GM18499 (cell line): ENCODE data around the gene DLK2.
A peak's percentile ranks its signal among the peaks of the same experiment; 100 is the strongest.
"Not testable (repeated sequence)": the region's sequence is repeated elsewhere in the genome, so short reads cannot be mapped to it uniquely, and the experiment has no call there.

Experiments used
- ATAC-seq: cut with Tn5 transposase; IDR thresholded peaks from one replicate; pipeline ENCODE4 v1.9.1; 2021; ENCODE audit warnings: moderate number of reproducible peaks; ENCODE audit not compliant: insufficient read depth, unreplicated experiment

Gene DLK2

DNA sequence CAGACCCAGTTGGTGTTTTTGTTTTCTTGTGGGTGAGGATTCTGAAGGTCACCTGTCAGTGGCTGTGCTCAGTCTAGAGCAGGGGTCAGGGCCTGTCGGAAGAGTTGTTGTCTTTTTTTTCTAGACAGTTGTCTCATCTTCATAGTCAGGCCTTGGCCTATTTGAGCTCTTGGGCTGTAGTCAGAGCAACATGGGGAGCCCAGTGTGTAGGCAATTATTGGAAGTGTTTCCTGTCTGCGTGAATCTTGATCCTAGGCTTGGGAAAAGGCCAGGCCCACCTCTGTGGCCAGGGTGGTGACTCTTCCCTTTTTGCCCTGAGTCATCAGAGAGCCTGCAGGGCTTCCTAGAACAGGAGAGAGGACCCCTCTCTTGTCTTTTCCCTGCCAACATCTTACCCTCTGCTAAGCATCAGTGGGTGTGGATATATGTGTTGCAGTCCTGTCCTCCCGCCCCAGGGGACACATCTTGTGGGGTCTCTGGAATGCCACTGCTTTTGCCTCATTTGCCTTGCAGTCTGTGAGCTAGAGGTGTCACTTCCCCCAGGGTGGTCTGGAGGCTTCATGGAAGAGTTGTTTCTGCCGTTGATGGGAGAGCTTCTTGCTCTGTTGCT is 33.4 kb upstream of the DLK2 start:
- no peak for ATAC-seq

DNA sequence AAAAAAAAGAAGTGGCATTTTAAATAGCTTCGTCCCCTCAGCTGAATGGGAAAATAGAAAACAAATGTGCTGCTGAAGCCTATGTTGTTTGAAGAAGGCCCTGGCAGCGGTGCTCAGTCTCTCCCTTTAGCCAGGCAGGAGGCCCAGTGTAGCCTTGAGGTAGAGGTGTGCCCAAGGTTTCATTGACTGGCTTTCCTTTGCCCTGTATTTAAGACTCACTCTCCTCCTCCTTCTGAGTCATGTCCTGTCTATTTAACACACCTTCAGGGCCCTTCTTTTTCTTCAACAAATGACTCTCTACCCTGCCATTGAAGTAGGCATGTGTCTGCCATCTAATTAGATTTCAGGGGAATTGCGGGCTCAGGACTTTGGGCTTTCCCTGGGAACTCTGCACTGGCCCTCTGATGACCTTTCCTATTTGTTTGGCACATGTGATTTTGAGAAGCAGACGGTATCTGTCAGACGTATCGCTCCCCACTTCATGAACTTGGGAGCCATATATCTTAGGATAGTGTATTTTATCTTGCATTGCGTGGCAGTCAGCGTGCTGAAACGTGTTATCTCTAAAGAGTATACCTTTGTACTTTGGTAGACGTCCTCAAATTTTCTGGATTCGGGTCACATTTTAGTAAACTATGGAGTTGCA is 26.4 kb upstream of the DLK2 start:
- no peak for ATAC-seq

DNA sequence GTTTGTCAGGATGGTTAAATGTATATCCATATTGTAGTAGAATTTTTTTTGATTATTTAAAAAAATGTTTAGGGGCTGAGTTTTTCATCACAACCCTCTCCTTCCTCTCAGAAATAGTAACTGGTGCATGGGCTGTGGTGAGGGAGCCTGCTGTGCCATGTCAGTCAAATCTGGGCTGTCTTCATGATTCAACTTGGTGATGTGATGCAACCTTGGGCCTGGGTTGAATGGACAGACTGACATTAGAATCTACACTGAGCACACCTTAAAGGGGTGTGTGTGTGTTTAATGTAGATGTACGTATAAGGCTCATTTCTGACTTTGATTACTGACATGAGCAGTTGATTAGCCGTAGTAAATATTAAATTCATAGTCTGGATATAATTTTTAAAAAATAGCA is 25.7 kb upstream of the DLK2 start:
- ATAC-seq: no peak

DNA sequence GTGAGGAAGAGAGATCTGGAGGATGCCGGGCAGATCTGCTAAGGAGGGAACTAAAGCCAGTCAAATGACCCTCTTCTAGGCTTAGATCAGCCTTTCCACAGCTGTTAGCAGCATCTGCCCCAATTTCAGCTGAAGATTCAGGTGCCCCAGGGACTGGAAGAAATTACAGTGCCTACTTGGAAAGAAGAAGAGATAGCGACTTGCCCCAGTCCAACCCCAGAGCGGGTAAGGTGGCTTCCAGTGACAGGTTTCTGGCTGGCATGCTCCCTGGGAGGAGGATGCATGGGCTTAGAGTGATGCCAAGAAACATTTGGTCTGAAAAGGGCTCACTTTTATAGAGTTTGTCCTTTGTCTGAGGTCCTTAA is 22.6 kb upstream of the DLK2 start:
- ATAC-seq: no peak

DNA sequence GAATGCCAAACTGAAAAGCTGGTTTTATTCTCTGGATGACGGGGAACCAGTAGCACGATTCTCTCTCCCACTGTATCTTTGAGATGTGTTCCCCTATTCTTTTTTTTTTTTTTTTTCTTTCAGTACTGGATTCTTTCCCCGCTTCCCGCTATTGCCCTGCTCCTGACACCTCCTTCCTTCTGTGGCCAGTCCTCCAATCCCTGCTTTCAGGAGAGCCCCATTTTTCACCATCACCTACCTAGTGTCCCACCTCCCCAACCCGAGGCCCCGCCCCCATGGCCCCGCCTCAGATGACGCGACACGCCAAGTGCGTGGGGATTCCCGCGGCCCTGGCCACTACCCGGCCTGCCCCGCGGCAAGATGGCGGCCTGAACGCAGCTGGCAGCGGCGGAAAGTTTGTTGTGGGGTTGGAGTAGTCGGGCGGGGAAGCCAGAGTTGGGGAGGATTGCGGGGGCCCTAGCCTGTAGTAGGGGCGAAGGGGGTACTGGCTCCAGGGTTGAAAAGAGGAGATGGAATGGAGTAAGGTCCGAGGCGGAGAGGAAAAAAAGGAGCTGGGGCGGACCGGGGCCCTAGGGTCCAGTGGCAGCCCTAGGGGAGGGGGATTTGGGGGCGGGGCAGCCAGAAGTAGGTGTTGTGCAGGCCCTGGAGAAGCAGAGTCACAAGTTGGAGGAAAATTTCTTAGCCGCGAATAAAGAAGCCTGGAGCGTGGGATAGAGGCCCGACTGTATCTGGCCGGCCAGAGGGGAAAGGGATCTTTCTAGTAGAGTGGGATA is 22.1 kb upstream of the DLK2 start, which contains the start of gene TJAP1:
Gene TJAP1, plus strand, starts transcription at position 336 of the 773 bp plus-strand sequence. CDS start 21,432 bp downstream, outside the sequence.
- ATAC-seq: peak; percentile 52

DNA sequence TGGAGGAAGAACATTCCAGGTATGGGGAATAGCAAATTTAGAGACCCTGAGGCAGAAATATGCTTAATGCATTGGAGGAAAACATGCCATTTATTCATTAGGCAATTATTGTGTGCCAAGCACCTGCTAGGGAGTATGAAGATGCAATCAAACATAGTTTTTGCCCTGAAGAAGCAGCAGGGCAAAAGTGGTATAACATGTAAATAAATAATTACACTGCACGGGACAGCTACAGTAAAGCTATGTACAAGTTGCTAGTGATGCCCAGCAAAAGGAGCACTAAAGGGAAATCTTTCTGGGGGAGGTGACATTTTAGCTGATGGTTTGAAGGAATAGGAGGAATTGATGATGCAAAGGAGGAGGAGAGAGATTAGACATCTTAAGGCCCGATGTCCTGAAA is 21.4 kb upstream of the DLK2 start:
- ATAC-seq: no peak

DNA sequence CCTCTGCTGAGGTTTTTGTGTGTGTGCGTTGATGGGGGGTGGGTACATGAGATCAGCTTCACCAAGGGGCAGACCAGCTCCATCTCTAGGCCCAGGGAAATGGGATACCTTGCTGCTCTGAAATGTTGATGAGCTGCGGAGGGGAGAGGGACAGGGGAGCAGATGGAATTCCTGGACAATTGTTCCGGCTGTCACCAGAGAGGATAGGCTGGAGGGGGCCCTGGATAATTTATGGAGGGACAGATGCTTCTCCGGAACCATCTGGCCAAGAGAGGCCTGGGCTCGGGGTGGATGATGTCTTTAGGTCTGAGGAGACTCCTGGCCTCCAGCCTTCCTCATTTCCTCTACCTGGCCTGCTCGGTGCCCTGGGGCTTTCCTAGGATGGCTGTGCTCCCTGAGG is 20.2 kb upstream of the DLK2 start:
- no peak for ATAC-seq

DNA sequence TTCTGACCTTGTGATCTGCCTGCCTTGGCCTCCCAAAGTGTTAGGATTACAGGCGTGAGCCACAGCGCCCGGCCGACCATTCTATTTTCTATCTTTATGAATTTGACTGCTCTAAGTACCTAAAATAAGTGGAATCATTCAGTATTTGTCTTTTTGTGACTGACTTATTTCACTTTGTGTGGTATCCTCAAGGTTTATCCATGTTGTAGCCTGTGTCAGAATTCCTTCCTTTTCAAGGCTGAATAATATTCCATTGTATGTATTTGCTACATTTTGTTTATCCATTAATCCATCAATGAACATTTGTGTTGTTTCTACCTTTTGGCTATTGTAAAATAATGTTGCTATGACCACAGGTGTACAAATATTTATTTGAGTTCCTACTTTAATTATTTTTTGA is 17.2 kb upstream of the DLK2 start:
- no peak for ATAC-seq

DNA sequence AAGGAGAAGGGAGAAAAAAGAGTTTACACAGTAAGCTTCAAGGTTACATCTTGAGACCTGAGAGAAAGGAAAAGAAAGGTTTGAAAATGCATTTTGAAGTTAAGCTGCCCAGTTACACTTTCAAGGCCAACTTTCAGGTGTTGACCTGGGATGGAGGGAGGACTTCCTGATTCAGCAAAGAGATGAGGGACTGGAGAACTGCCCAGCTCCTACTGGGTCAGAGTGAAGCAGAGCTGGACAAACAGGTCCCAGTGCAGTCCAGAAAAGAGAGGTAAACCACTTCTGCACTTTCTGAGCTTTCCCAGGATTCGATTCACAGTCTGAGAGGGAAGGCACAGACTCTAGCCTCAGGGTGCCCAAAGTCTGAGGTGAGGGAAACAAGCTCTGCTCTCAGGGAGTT is 16.1 kb upstream of the DLK2 start:
- ATAC-seq: no peak

DNA sequence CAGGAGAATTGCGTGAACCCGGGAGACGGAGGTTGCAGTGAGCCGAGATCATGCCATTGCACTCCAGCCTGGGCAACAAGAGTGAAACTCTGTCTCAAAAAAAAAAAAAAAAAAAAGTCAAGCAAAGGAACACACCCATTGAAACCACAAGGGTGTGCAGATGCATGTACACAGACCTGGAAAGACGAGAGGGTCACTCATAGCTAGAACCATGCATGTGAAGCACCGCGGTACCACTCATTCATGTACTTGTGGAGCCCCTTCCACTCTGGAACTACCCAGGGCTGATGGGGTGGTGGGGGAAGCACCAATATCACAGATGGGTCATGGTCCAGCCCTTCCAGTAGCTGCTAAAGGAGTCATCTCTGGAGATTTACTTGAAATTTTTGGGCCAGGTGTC is 14.6 kb upstream of the DLK2 start:
- ATAC-seq: no peak

DNA sequence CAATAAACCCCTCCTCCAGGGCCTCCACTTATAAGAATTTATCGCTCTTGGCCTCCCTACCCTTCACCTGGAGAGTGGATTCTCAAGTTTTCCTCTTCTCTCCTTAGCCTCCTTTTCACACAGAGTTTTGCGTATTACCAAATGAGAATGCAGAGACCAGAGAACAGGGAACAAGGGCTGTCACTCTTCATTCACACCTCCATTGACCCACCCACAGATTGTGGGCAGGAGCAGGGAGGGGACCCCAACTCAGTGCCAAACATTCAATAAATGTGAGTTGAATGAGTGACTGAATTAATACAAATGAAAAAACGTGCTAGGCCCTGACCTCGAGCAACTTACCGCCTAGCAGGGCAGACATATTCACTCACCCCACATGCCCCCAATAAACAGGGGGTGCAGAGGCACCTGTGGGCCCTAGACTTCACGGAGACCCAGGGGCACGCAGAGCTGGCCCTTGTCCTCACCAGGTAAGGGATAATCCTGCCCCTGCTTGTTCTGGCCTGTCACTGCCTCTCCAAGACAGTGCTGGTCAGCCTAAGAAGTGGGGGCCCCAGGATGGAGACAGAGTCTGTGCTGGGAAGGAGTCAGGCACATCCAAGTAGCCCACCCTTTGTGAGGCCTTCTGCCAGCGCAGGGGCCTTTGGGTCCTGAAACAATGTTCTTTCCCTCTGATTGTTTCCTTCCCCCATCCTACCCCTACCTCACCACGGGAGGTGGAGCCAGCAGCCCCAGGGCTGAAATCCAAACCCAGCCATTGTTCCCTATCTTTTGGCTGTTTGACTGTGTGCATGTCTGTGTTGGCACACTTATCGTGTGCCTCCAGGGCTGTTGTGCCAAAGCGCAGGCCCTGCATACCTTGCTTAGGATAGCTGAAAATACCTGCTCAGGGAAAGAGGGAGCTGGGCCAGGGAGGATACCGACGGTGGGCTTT is 13.7 kb upstream of the DLK2 start:
- no peak for ATAC-seq

DNA sequence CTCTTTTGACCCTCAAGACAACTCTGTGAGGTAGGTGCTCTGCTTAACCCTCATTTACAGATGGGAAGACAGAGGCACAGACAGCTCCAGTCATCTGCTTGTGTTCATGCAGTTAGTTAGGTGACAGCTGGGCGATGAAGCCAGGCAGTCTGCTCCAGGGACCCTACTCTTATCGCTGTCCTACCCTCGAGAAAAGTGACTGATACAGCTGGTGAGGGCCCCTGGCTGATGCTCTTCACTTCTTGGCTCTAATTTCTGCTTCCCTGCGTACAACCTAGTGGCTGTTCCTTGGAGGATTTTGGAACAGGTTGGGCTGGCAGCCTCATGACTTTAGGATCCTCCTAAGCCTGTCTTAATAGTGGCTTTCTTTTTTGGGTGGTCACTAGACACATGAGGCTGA is 12.9 kb upstream of the DLK2 start:
- no peak for ATAC-seq

DNA sequence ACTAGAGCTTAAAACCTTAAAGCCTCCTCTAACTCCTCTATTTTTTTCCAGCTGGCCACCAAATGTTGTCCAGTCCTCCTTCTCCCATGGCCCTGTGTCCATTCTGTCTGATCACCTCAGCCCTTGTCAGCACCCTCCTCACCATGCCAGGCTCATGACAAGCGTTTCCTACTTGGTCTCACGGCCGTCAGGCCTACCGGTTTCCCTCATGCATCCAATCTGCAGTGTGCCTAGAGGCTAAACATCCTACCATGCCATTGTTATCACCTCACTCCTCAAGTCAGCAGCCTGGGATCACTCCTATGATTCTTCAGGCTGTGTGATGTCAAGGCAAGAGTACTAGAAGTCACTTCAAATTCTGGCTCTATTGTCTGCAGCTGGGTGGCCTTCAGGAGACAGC is 12.4 kb upstream of the DLK2 start:
- no peak for ATAC-seq

DNA sequence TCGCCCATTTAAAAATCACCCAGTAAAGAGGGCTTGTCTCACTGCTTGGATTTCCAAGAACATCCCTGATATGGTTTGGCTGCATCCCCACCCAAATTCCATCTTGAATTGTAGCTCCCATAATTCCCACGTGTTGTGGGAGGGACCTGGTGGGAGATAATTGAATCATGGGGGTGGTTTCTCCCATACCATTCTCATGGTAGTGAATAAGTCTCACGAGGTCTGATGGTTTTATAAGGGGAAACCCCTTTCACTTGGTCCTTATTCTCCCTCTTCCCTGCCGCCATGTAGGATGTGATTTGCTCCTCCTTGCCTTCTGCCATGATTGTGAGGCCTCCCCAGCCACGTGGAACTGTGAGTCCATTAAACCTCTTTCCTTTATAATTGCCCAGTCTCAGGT is 11.9 kb upstream of the DLK2 start:
- ATAC-seq: not testable (repeated sequence)

DNA sequence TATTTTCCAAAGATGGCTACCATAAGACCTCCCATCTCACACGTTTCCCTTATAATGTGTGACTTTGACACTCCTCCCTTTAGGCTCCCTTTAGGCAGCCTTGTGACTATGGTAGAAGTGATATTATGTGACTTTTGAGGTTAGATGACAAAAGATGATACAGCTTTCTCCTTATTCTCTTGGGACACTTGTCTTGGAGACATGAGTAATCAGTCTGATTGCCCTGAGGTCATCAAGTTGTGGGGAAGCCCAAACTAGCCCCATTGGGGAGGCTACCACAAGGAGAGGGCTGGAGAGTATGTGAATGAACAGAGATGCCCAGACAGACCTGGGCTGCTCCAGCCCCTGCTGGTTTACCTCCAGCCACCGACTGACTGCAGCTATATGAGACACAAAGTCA is 10.6 kb upstream of the DLK2 start:
- ATAC-seq: no peak

DNA sequence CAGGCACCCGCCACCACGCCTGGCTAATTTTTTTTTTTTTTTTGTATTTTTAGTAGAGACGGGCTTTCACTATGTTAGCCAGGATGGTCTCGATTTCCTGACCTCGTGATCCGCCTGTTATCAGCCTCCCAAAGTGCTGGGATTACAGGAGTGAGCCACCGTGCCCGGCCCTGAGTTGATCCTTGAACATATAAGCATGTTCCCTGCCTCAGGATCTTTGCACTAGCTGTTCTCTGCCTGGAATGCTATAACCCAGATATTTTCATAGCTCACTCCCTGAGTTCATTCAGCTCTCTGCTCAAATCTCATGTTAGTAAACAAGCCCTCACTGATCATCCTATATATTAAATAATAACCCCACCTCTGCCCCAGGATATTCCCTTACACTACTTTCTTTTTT is 9.0 kb upstream of the DLK2 start:
- no peak for ATAC-seq

DNA sequence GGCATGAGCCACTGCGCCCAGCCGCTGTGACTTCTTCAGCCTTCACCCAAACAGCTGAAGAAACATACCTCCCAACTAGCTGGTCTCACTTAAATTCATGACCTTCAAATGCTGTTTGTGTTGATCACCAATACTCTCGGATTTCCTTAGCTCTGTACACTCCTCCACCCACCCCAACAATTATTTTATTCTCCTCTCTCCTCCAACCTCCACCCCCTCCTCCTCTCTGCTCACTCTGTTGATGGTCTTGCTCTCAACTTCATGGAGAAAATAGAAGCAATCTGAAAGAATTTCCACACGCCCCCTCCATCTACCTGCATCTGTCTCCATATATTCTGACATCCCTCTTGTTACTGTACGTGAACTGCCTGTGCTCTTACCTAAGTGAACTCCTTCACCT is 6.6 kb upstream of the DLK2 start:
- ATAC-seq: no peak

DNA sequence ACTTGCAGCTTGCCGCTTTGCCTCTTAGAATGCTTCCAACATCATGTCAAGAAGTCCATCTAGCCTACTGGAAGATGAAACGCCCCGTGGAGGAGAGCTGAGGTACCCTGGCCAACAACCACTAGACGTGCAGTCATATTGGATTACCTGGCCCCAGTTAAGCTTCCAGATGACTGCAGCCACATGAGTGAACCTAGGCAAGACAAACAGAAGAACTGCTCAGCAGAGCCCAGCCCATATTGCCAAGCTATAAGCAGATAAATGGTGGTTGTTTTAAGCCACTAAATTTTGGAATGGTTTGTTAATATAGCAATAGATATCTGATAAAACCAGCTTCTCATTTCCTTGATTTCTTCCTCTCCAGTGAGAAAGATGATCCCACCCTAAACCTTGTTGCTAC is 4.7 kb upstream of the DLK2 start:
- no peak for ATAC-seq

DNA sequence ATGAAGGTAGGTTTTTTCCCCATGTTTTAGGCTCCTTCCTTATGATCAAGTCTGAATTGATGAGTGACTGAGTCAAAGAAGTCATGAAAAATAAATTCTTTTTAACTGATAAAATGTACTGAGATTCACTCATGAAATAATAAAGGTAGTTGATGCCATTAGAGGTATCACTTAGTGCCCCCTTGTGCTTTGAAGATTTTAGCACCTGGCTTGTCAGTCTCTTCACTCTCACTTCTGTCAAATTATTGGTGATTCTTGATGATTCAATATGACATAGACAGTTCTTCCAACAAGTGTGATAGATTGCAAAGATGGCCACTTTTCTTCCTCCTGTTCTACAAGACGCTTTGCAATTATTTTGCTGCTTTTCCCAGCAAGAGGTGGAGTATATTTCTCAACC is 4.2 kb upstream of the DLK2 start:
- ATAC-seq: no peak

DNA sequence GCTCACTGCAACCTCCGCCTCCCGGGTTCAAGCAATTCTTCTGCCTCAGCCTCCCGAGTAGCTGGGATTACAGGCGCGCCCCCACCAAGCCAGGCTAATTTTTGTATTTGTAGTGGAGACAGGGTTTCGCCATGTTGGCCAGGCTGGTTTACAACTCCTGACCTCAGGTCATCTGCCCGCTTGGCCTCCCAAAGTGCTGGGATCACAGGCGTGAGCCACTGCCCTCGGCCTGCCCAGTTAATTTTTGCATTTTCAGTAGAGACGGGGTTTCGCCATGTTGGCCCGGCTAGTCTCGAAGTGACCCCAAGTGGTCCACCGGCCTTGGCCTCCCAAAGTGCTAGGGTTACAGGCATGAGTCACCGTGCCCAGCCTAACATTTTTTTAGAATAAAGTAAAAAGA is 2.8 kb upstream of the DLK2 start:
- not testable (repeated sequence) for ATAC-seq

DNA sequence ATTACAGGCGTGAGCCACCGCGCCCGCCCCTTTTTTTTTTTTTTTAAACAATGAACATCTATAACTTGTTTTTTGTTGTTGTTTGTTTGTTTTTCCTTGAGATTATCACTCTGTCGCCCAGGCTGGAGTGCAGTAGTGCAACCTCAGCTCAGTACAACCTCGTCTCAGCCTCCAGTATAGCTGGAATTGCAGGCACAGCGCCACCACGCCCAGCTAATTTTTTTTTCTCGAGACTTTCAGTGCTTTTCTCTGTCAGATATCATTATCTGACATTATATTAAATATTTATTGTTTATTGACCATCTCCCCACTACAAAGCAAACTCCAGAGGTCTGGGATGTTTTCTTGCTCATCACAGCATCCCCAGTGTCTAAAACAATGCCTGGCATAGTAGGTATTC is 2.3 kb upstream of the DLK2 start:
- no peak for ATAC-seq
